Esophagus (tissue), 2 donors: ENCODE data around the gene SYNE3. TPM values are rescaled to one million over a fixed set of nuclear protein-coding genes. Genes with fewer than 3 reads are reported as not detected.

ENCODE experiments used
- H3K27ac ChIP-seq, 2 donors: one replicate each; pipeline ENCODE4 v1.5.1; 2013; ENCODE audit warnings: low read depth in 2 of 2, mild to moderate bottlenecking in 2 of 2, inconsistent platforms in 1 of 2, low read length in 1 of 2, moderate library complexity in 1 of 2
- H3K27me3 ChIP-seq, 2 donors: one replicate each; pipeline ENCODE4 v1.6.1; 2013; ENCODE audit warnings: low read length in 2 of 2, control low read depth in 1 of 2, mild to moderate bottlenecking in 1 of 2; ENCODE audit not compliant: insufficient read depth in 2 of 2, control insufficient read depth in 1 of 2
- H3K36me3 ChIP-seq, 2 donors: one replicate each; pipeline ENCODE4 v1.6.1; 2013; ENCODE audit warnings: low read length in 1 of 2; ENCODE audit not compliant: control insufficient read depth in 2 of 2, insufficient read depth in 2 of 2
- H3K4me1 ChIP-seq, 2 donors: one replicate each; pipeline ENCODE4 v1.6.1; 2013; ENCODE audit warnings: low read length in 1 of 2; ENCODE audit not compliant: control insufficient read depth in 2 of 2, insufficient read depth in 2 of 2
- H3K4me3 ChIP-seq, 2 donors: one replicate each; pipeline ENCODE4 v1.5.1; 2013; ENCODE audit warnings: low read length in 2 of 2, mild to moderate bottlenecking in 2 of 2, low read depth in 1 of 2, moderate library complexity in 1 of 2
- H3K9me3 ChIP-seq, 2 donors: one replicate each; pipeline ENCODE4 v1.6.1; 2013; ENCODE audit warnings: mild to moderate bottlenecking in 2 of 2, low read depth in 1 of 2, low read length in 1 of 2, moderate library complexity in 1 of 2; ENCODE audit not compliant: control insufficient read depth in 2 of 2, insufficient read depth in 1 of 2
- WGBS, 2 donors: extraction: QIAGEN DNeasy Blood & Tissue Kit; methylation state at CpG; one replicate each; pipeline ENCODE4 v1.1.7; 2013; 5-methylcytosine and 5-hydroxymethylcytosine counted together
- polyA plus RNA-seq, 2 donors: library from polyadenylated mRNA; stranded (reverse); fragments of 200-250 nt; gene quantifications; one replicate each; pipeline ENCODE4 v1.2.3, GENCODE V29; 2013
- donor health status: healthy with polysubstance abuse.
- donor health status: Bipolar disorder and iron deficiency.

The SYNE3 gene
- polyA plus RNA-seq, 2 donors, result 0.48 to 0.73 TPM

DNA sequence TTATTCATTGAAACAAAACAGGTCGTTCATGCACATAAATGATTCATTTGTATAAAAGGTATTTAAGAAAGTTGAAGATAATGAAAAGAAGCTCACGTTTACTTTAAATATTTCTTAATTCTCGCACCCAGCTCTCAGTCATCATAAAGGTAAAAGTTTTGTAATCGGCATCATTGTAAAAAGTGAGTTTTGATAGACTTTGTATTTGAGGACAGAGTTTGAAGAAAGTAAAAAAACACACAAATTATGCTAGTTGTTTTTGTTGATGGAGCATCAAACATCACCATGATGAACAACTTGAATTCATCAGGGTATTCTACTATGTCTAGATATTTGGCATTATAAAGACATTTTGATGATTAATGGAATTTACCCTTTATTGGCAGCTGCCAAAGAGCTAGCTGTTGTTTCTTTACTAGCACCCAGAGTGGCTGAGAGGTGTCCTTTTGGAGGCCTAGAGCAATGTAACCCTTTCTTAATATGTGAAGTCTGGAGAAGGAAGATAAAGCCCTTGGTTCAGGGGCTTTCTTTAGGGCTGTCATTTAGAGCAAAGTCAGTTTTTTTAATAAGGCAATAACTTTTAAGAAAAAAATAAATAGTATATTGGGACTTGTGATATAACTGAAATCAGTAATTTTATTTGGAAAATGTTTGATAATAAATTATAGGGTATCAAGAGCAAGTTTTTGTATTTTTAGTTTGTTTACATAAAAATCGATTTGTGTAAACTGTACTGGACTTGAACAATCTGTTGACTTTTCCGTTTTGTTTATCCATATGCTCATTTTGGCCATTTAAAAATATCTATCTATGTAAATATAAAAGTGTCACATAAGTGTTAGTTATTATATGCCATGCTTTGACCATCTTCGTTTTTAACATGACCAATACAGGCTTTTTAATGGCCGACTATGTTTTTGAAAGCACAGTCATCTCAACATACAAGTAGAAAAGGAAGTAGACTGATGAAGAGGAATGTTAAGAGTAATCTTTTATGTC, 25.8 kb upstream of the SYNE3 start:
- Histone ChIP-seq H3K4me1 (peaks cover 0 to 4% of the 10 kb centered on the region in 2 donors), H3K27me3 (no peaks in the 10 kb centered on the region), H3K27ac (no peak overlapping the region), H3K4me3 (no peak overlapping the region), H3K36me3 (peaks cover 0 to 3% of the 10 kb centered on the region in 2 donors), H3K9me3 (no peaks in the 10 kb centered on the region)
- 80 to 83% methylated on average over 8 of the region's 8 CpGs for WGBS, 2 donors

DNA sequence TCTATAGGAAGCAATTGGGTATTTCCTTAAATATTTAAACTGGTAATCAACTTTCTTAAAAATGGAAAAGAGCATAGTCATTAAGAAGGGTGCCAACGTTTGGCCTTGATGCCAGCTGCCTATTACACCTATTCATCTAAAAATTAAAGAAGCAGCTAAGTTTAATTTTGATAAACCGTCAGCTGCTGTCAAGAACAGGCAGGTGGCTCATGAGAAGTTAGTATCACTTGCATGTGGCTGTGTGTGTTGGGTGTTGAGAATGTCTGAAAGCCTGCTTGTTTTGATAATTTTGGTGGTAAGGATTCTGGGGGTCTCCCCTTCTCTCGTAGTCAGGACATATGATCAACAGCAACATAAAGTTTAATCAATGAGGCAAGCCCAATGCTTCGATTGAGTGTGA, 24.9 kb upstream of the SYNE3 start:
- Histone ChIP-seq H3K4me1 (peaks cover 0 to 4% of the 10 kb centered on the region in 2 donors), H3K4me3 (no peak overlapping the region), H3K36me3 (peaks cover 0 to 3% of the 10 kb centered on the region in 2 donors), H3K27ac (no peak overlapping the region), H3K9me3 (no peaks in the 10 kb centered on the region), H3K27me3 (no peaks in the 10 kb centered on the region)
- WGBS, 2 donors, result 67 to 71% methylated on average over 4 of the region's 4 CpGs

DNA sequence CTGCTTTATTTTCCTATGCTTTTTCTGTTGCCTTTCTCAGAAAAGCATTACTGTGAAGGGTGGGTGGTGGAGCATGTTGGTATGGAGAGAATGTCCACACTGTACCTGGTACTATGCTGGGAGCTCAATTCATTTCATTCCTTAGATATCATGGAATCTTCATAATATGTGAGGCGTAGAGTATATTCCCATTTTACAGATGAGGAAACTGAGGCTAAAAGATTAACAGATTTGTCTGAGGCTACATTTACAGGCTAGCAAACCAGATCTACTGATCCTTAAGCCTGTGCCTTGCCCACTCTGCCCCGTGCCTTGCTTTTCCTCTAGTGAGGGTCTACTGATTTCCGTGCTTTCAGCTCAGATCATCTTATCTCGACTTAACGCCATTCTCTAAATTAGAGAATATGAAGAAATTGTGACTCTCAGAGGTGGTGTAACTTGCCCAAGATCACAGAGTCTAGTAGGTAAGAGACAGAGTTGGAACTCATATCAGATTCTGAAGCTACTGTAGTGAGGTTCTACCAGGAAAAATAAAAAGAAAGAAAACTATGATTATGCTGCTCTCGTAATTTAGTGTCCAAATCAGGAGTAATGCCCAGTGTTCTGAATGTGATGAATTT, 23.9 kb upstream of the SYNE3 start:
- no peaks in the 10 kb centered on the region for H3K9me3 ChIP-seq
- H3K4me3 ChIP-seq, result no peak overlapping the region
- 95 to 96% methylated on average over 6 of the region's 6 CpGs for WGBS, 2 donors
- peaks cover 0 to 10% of the 10 kb centered on the region in 2 donors for H3K4me1 ChIP-seq
- peaks cover 0 to 3% of the 10 kb centered on the region in 2 donors for H3K36me3 ChIP-seq
- no peak overlapping the region for H3K27ac ChIP-seq
- no peaks in the 10 kb centered on the region for H3K27me3 ChIP-seq

DNA sequence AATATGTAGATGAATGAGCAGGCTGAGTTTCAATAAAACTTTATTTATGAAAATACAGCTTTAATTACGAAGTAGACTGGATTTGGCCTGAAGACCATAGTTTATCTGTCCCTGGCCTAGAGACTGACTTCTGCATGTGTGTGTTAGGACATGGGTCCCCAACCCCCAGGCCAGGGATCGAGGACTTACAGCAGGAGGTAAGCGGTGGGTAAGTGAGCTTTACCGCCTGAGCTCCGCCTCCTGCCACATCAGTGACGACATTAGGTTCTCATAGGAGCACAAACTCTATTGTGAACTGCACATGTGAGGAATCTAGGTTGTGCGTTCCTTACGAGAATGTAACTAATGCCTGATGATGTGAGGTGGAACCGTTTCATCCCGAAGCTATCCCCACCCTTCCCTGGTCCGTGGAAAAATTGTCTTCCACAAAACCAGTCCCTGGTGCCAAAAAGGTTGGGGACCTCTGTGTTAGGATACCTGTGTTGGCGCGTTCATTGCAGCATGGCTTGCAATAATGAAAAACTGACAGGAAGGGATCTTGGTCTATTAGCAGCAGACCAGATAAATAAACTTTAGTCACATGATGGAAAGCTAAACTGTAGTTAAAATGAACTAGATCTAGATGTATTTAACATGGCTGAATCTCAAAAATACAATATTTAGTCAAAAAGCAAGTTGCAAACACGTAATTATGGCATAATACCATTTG, 22.5 kb upstream of the SYNE3 start:
- no peaks in the 10 kb centered on the region for H3K9me3 ChIP-seq
- 92 to 93% methylated on average over 14 of the region's 14 CpGs for WGBS, 2 donors
- H3K36me3 ChIP-seq, result peaks cover 0 to 3% of the 10 kb centered on the region in 2 donors
- H3K27ac ChIP-seq, result no peak overlapping the region
- H3K27me3 ChIP-seq, result no peaks in the 10 kb centered on the region
- H3K4me3 ChIP-seq, result no peak overlapping the region
- H3K4me1 ChIP-seq, result peaks cover 0 to 10% of the 10 kb centered on the region in 2 donors

DNA sequence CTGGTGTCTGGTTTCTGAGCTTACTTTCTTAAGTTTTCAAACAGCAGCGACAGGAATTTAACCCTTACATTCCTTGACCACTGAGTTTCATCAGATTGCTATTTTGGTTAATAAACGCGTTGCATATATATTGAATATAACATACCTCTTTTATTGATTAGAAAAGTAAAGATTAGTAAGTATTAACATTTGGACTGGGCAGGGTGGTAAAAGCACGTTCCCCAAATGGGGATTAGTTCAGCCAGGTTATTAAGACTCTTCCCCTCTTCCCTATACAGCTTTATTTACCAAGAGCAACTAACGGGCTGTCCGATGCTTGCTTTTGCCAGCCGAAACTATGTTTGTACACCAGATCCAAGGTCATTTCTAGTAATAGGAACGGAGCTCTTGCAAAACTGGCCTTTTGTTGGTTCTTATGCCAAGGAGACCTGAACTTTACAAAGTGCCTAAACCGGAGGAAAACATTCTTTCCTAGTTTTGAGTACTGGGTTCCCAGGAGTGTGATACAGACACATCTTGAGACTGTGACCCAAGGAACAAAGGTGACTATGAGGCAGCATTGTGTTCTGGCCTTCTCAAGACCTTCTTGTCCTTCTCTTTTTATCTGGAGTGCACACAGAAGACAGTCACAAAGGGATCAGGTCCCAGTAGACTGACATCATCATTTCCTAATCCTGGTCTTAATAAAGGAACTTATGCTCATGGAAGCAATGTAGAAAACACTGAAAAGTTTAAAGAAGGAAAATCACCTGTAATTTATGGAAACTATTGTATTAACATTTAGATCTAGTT, 21.0 kb upstream of the SYNE3 start:
- Histone ChIP-seq H3K4me3 (no peak overlapping the region), H3K27ac (no peak overlapping the region), H3K4me1 (peaks cover 0 to 16% of the 10 kb centered on the region in 2 donors), H3K36me3 (no peaks in the 10 kb centered on the region), H3K9me3 (no peaks in the 10 kb centered on the region), H3K27me3 (no peaks in the 10 kb centered on the region)
- WGBS, 2 donors, result 65 to 66% methylated on average over 9 of the region's 9 CpGs

DNA sequence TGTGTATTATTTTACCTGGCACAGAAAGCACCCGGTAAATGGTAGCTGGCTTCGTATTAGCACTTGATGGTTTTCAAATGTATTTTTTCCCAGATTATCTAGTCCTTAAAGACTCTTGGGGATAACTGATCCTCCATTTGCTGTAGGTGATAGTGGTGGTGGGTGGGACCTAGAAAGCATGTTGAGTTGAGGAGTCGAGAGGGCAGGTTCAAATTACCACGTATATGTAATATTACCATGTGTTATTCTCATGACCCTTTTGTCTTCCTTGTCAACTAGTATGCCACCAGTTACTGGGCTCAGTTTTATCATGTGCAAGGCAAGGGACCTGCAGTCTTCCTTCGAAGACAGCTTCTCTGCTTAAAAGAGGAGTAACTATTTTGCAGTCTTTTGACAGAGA, 20.2 kb upstream of the SYNE3 start:
- H3K4me1 ChIP-seq, result peaks cover 0 to 16% of the 10 kb centered on the region in 2 donors
- WGBS, 2 donors, result 70 to 71% methylated on average over 5 of the region's 5 CpGs
- no peak overlapping the region for H3K27ac ChIP-seq

DNA sequence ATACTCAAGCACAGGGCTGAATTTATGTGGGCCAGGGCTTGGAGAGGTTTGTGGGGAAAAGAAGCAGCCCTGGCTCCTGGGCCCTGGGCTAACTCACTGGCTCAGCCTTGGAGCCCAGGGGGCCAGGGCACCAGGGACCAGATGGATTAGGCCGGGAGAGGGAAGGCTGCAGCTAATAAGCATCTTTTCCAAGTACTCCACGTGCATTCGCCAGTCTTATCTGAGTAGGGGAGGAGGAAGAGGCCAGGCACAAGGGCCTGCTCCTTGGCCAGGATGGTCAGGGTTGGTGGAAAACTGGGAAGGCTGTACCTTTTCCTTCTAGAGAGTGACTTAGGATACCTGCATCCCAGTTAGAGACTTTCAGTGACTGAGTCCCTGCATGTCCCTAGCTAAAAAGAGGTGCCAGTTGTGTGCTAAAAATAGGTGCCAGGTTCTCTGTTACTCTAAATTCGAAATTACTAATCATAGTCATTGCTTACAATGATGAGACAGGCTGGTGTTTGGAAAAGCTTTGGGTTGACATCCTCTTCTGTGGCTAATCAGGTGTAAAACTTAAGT, 19.7 kb upstream of the SYNE3 start:
- Histone ChIP-seq H3K36me3 (no peaks in the 10 kb centered on the region), H3K27me3 (no peaks in the 10 kb centered on the region), H3K9me3 (no peaks in the 10 kb centered on the region), H3K27ac (no peak overlapping the region), H3K4me1 (peaks cover 0 to 16% of the 10 kb centered on the region in 2 donors), H3K4me3 (peak overlapping the region; percentile 93 to 94)
- 29% methylated on average over 4 of the region's 4 CpGs for WGBS, 2 donors

More for the DNA sequence above, 20.2 kb upstream of the SYNE3 start:
- H3K27me3 ChIP-seq, result no peaks in the 10 kb centered on the region
- H3K4me3 ChIP-seq, result no peak overlapping the region
- no peaks in the 10 kb centered on the region for H3K36me3 ChIP-seq
- H3K9me3 ChIP-seq, result no peaks in the 10 kb centered on the region

DNA sequence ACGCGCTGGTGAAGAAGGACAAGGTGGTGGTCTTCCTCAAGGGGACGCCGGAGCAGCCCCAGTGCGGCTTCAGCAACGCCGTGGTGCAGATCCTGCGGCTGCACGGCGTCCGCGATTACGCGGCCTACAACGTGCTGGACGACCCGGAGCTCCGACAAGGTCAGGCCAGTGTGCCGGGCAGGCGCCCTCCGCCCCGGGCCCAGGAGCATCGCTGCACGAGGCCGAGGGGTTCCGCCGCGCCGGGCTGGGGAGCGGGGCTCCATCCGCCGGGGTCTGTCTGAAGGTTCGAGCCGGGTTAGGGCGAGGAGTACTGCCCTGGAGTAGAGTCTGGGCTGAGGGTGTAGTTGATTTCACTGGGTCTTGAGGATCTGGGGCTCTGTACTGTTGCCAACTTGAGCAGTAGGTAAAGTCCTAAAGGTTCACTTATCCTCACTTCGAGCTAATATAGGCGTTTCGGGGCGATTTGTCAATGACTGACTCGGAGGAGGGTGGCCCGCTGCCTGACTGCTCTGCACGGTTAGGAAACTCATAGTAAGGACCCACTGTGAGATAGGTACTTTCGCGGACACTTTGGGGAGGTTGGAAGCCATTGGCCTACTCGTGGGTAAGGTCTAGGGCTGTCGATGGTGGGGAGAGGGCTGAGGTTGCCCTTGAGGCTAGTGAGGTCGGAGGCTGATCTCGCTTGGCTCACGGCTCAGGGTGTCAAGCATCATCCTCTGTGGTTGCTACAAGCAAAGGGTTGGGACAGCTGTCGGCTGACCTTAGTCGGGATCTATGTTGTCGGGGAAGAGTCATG, 19.0 kb upstream of the SYNE3 start:
- Histone ChIP-seq H3K27ac (peak overlapping the region; percentile 69 to 77), H3K9me3 (no peaks in the 10 kb centered on the region), H3K27me3 (no peaks in the 10 kb centered on the region), H3K4me3 (peak overlapping the region; percentile 93 to 94), H3K4me1 (peaks cover 0 to 16% of the 10 kb centered on the region in 2 donors), H3K36me3 (no peaks in the 10 kb centered on the region)
- WGBS, 2 donors, result 1% methylated on average over 52 of the region's 52 CpGs
